Tibial nerve (tissue), 4 donors: ENCODE results near the gene ATXN2L. TPM values are rescaled to one million over a fixed set of nuclear protein-coding genes. Genes with fewer than 3 reads are reported as not detected.

Experiments used
- DNase-seq, 2 donors: peaks; one replicate each; pipeline ENCODE4 v3.0.0-alpha.2; 2019; ENCODE audit warnings: low spot score in 2 of 2
- H3K27ac ChIP-seq, 4 donors: fragments of 200-600 bp; sonication (generic) in 3 of 4; one replicate each; pipeline ENCODE4 v1.5.1; 2017 to 2019; ENCODE audit warnings: mild to moderate bottlenecking in 1 of 4
- H3K27me3 ChIP-seq, 2 donors: fragments of 200-600 bp; sonication (generic) in 1 of 2; one replicate each; pipeline versions ENCODE4 v1.5.1 to v1.6.0; 2017 to 2019
- H3K36me3 ChIP-seq, 3 donors: fragments of 200-600 bp; sonication (generic); one replicate each; pipeline ENCODE4 v1.5.1; 2018 to 2019
- H3K4me1 ChIP-seq, 4 donors: fragments of 200-600 bp; sonication (generic) in 3 of 4; one replicate each; pipeline ENCODE4 v1.5.1; 2017 to 2019
- H3K4me3 ChIP-seq, 4 donors: fragments of 200-600 bp; sonication (generic) in 3 of 4; one replicate each; pipeline ENCODE4 v1.5.1; 2017 to 2019; ENCODE audit warnings: mild to moderate bottlenecking in 1 of 4, moderate library complexity in 1 of 4
- H3K9me3 ChIP-seq, 4 donors: fragments of 200-600 bp; sonication (generic) in 3 of 4; one replicate each; pipeline ENCODE4 v1.5.1; 2017 to 2019
- CTCF ChIP-seq, 5 experiments: fragments of 200-600 bp in 3 of 5; fragments of 450-650 bp in 2 of 5; sonication (generic) in 3 of 5; IDR thresholded peaks; one replicate each; pipeline ENCODE4 v1.5.1; 2016 to 2019; ENCODE audit warnings: antibody characterized with exemption in 5 of 5, mild to moderate bottlenecking in 3 of 5, moderate library complexity in 2 of 5
- EP300 ChIP-seq, 2 donors: sonication (generic); formaldehyde crosslinking; IDR thresholded peaks; one replicate each; pipeline ENCODE4 v1.6.1; 2017; ENCODE audit warnings: antibody characterized with exemption in 2 of 2, mild to moderate bottlenecking in 1 of 2
- POLR2A ChIP-seq, 2 donors: fragments of 450-650 bp; IDR thresholded peaks; one replicate each; pipeline ENCODE4 v1.6.1; 2017; ENCODE audit warnings: antibody characterized with exemption in 2 of 2, mild to moderate bottlenecking in 2 of 2, moderate library complexity in 2 of 2
- WGBS, 2 donors: methylation state at CpG; one replicate each; pipeline ENCODE4 v1.1.5; 2018; 5-methylcytosine and 5-hydroxymethylcytosine counted together
- small RNA-seq: library from RNA; depleted of rRNA; stranded (forward); fragments of <200 nt; gene quantifications from one replicate; pipeline ENCODE3, GENCODE V24; 2016
- total RNA-seq, 4 donors: library from RNA; depleted of rRNA; stranded (reverse); fragments of >200 nt; gene quantifications; one replicate each; pipeline ENCODE4 v1.1.0, GENCODE V29; 2016

The ATXN2L gene
- total RNA-seq, 4 donors from 2014 or later, result 57.6 to 121 (median 87.7) TPM

- 63 to 69% methylated on average over 23 of the region's 25 CpGs for WGBS, 2 donors
- no peak for TF ChIP-seq POLR2A (IDR thresholded peaks at IDR 0.05)
- TF ChIP-seq EP300 (IDR thresholded peaks at IDR 0.05), result no peak
- no peak for TF ChIP-seq CTCF (IDR thresholded peaks at IDR 0.05)
These were observed 60.6 kb downstream of the ATXN2L start for GRCh38 chr16:28883221-28883996.

GRCh38 chr16:28884045-28884444 lies 61.2 kb downstream of the ATXN2L start:
- TF ChIP-seq EP300 (IDR thresholded peaks at IDR 0.05) (no peak), POLR2A (IDR thresholded peaks at IDR 0.05) (no peak), CTCF (IDR thresholded peaks at IDR 0.05) (no peak)
- no peaks in the 10 kb centered on the region for H3K36me3 ChIP-seq
- WGBS, 2 donors, result 92 to 94% methylated on average over 6 of the region's 6 CpGs
- no peaks in the 10 kb centered on the region for H3K9me3 ChIP-seq
- no peak for DNase-seq
- H3K27ac ChIP-seq, result no peak overlapping the region
- peaks cover 0 to 8% of the 10 kb centered on the region in 2 donors for H3K27me3 ChIP-seq
- peaks cover 0 to 25% (median 10%) of the 10 kb centered on the region in 4 donors for H3K4me1 ChIP-seq
- no peak overlapping the region for H3K4me3 ChIP-seq

More at GRCh38 chr16:28883221-28883996, 60.6 kb downstream of the ATXN2L start:
- Histone ChIP-seq H3K4me3 (no peak overlapping the region), H3K9me3 (no peaks in the 10 kb centered on the region), H3K27ac (no peak overlapping the region), H3K27me3 (peaks cover 0 to 8% of the 10 kb centered on the region in 2 donors), H3K36me3 (no peaks in the 10 kb centered on the region), H3K4me1 (peaks cover 0 to 28% (median 11%) of the 10 kb centered on the region in 4 donors)
- no peak for DNase-seq

Small RNA genes within 50 kb of the gene (small RNA-seq; reads per million reads assigned to genes)
- not detected for gene RF00416

Other genes with a start within 250 kb of the ATXN2L start
- 10 to 100 TPM in 1 of 4 donors, 1 to 10 TPM in 2, not detected in 1; 2.4 to 11.8 (median 6.1) TPM for gene SULT1A2, start 225.9 kb upstream of the ATXN2L start, total RNA-seq
- gene SULT1A1, start 213.0 kb upstream of the ATXN2L start, total RNA-seq, result 10 to 100 TPM; 30.9 to 59.8 (median 43.7) TPM
- gene NPIPB8, start 184.9 kb upstream of the ATXN2L start, total RNA-seq, result 1 to 10 TPM in 2 of 4 donors, not detected in 2; 1.3 to 2.4 TPM
- 100 to 1,000 TPM; 158 to 275 (median 197) TPM for gene EIF3C, start 111.5 kb upstream of the ATXN2L start, total RNA-seq
- gene NPIPB9, start 71.2 kb upstream of the ATXN2L start, total RNA-seq, result 10 to 100 TPM in 2 of 4 donors, 1 to 10 TPM in 2; 8.4 to 15.9 (median 10.9) TPM
- 100 to 1,000 TPM in 3 of 4 donors, 10 to 100 TPM in 1; 88.1 to 136 (median 116) TPM for gene TUFM, start 23.3 kb downstream of the ATXN2L start, total RNA-seq
- 10 to 100 TPM; 33.7 to 44.8 (median 43.0) TPM for gene SH2B1, start 40.8 kb downstream of the ATXN2L start, total RNA-seq
- gene ATP2A1, start 55.5 kb downstream of the ATXN2L start, total RNA-seq, result under 1 TPM; 0.20 to 0.90 (median 0.21) TPM
- 10 to 100 TPM; 30.3 to 57.0 (median 32.4) TPM for gene RABEP2, start 102.2 kb downstream of the ATXN2L start, total RNA-seq
- gene CD19, start 109.0 kb downstream of the ATXN2L start, total RNA-seq, result 1 to 10 TPM in 1 of 4 donors, under 1 TPM in 1, not detected in 2; 0.59 to 1.3 TPM
- gene NFATC2IP, start 127.9 kb downstream of the ATXN2L start, total RNA-seq, result 10 to 100 TPM; 32.1 to 34.5 (median 34.0) TPM
- gene SPNS1, start 151.8 kb downstream of the ATXN2L start, total RNA-seq, result 10 to 100 TPM in 3 of 4 donors, 1 to 10 TPM in 1; 9.8 to 38.4 (median 25.6) TPM
- 10 to 100 TPM in 3 of 4 donors, 1 to 10 TPM in 1; 9.4 to 15.3 (median 12.4) TPM for gene LAT, start 162.1 kb downstream of the ATXN2L start, total RNA-seq